HTR-8/SVneo (cell line): ENCODE data around the gene DSTYK.

ENCODE experiments used
- DNase-seq: peaks from one replicate; pipeline ENCODE4 v3.0.0; 2011; ENCODE audit warnings: low spot score, mixed read lengths; ENCODE audit not compliant: insufficient read length
- FAIRE-seq: peaks from 2 replicates; lab custom pipeline; 2011; peaks lifted over from hg19 to GRCh38; lab: Jason Lieb, UNC

The DSTYK gene

GRCh38 chr1:205224736-205225135 is 13.2 kb upstream of the DSTYK start:
- DNase-seq (no peak), FAIRE-seq (no peak)

GRCh38 chr1:205220421-205220820 is 8.9 kb upstream of the DSTYK start:
- no peak for DNase-seq
- FAIRE-seq, result no peak

- FAIRE-seq (no peak), DNase-seq (no peak)
Observed at GRCh38 chr1:205217418-205217817, 5.9 kb upstream of the DSTYK start.

- FAIRE-seq, result no peak
- DNase-seq, result no peak
Observed at GRCh38 chr1:205216588-205216987, 5.1 kb upstream of the DSTYK start.

- FAIRE-seq (no peak), DNase-seq (no peak)
Observed at GRCh38 chr1:205214756-205215155, 3.3 kb upstream of the DSTYK start.

- no peak for FAIRE-seq
- DNase-seq, result no peak
Observed at GRCh38 chr1:205211839-205212536, 486 bp upstream of the DSTYK start.

GRCh38 chr1:205210756-205211168 is 740 bp downstream of the DSTYK start:
- peak; percentile 47 for DNase-seq
- no peak for FAIRE-seq

- DNase-seq, result no peak
- no peak for FAIRE-seq
Observed at GRCh38 chr1:205208811-205209210, 2.7 kb downstream of the DSTYK start.

GRCh38 chr1:205205055-205205454 is 6.4 kb downstream of the DSTYK start:
- FAIRE-seq, result no peak
- no peak for DNase-seq

- DNase-seq (no peak), FAIRE-seq (no peak)
Observed at GRCh38 chr1:205204552-205204951, 7.0 kb downstream of the DSTYK start.

GRCh38 chr1:205199931-205200299 is 11.6 kb downstream of the DSTYK start:
- FAIRE-seq (no peak), DNase-seq (no peak)

- DNase-seq (peak; percentile 57), FAIRE-seq (no peak)
Observed at GRCh38 chr1:205199090-205199930, 12.2 kb downstream of the DSTYK start.

GRCh38 chr1:205192287-205192686 is 19.2 kb downstream of the DSTYK start:
- no peak for FAIRE-seq
- DNase-seq, result no peak

GRCh38 chr1:205191622-205192021 is 19.9 kb downstream of the DSTYK start:
- no peak for DNase-seq
- FAIRE-seq, result no peak

GRCh38 chr1:205190845-205191577 is 20.5 kb downstream of the DSTYK start:
- FAIRE-seq (no peak), DNase-seq (no peak)

- DNase-seq, result no peak
- no peak for FAIRE-seq
Observed at GRCh38 chr1:205189131-205189530, 22.4 kb downstream of the DSTYK start.

- FAIRE-seq, result no peak
- no peak for DNase-seq
Observed at GRCh38 chr1:205188596-205188995, 22.9 kb downstream of the DSTYK start.

GRCh38 chr1:205188098-205188497 is 23.4 kb downstream of the DSTYK start:
- no peak for FAIRE-seq
- no peak for DNase-seq

- no peak for FAIRE-seq
- DNase-seq, result no peak
Observed at GRCh38 chr1:205187420-205187819, 24.1 kb downstream of the DSTYK start.

- no peak for DNase-seq
- no peak for FAIRE-seq
Observed at GRCh38 chr1:205186191-205186590, 25.3 kb downstream of the DSTYK start.
